HCT116 (cell line): ENCODE measurements around the gene TSPEAR. TPM values are rescaled to one million over a fixed set of nuclear protein-coding genes. Genes with fewer than 3 reads are reported as not detected.
A peak's percentile ranks its signal among the peaks of the same experiment; 100 is the strongest.

ENCODE experiments used
- ATAC-seq: fragments of 200-7000 bp; cut with Tn5 transposase; 2 replicates; pipeline ENCODE4 v1.9.1; 2020; ENCODE audit warnings: mild to moderate bottlenecking, moderate library complexity
- BruUV-seq: library from RNA; stranded (reverse); fragments of 400-500 nt; replicated peaks from 2 replicates; lab custom pipeline; 2021; lab: Mats Ljungman, UMichigan
- CTCF ChIA-PET: fragments of 300-600 bp; sonication (Branson Sonifier 250); formaldehyde crosslinking; loops from one replicate; lab custom pipeline; 2021; ENCODE audit warnings: antibody characterized with exemption; lab: Charles Lee
- POLR2A ChIA-PET: fragments of 300-600, 350-600 bp; sonication (Branson Sonifier 250); formaldehyde crosslinking; loops from one replicate; lab custom pipeline; 2021; ENCODE audit warnings: antibody characterized with exemption; lab: Charles Lee
- RAD21 ChIA-PET, 2 experiments: fragments of 300-600 bp; sonication (Branson Sonifier 250); formaldehyde crosslinking; loops; one replicate each; lab custom pipeline; 2023; ENCODE audit warnings: low total read pairs in 2 of 2; ENCODE audit not compliant: uncharacterized antibody in 2 of 2, unreplicated experiment in 2 of 2, low non-redundant PET in 1 of 2; lab: Charles Lee
- DNase-seq: peaks from one replicate; pipeline ENCODE4 v3.0.0-alpha.2; 2010; ENCODE audit warnings: low read depth, low spot score
- H2AFZ ChIP-seq: fragments of 200-600 bp; shearing (Covaris generic), sonication (generic); 2 replicates; pipeline ENCODE4 v1.6.1; 2017; ENCODE audit warnings: low read depth, mixed run types, mixed read lengths, antibody characterized with exemption, low read length; ENCODE audit not compliant: poor library complexity, severe bottlenecking
- H3K27ac ChIP-seq: 2 replicates; pipeline ENCODE4 v1.5.1; 2012; ENCODE audit warnings: low read depth, low read length
- H3K27me3 ChIP-seq: fragments of 200-600 bp; sonication (generic); 2 replicates; pipeline ENCODE4 v1.6.1; 2016; ENCODE audit warnings: mixed run types, low read length, mixed read lengths; ENCODE audit not compliant: insufficient read depth
- H3K36me3 ChIP-seq, 2 experiments: fragments of 200-500 bp in 1 of 2; fragments of 200-600 bp in 1 of 2; sonication (Bioruptor generic) in 1 of 2; sonication (generic) in 1 of 2; 2 replicates each; pipeline versions ENCODE4 v1.5.1 to v1.6.1; 2014 to 2016; ENCODE audit warnings: low read length in 2 of 2, inconsistent platforms in 1 of 2, mixed read lengths in 1 of 2, mixed run types in 1 of 2; ENCODE audit not compliant: insufficient read depth in 2 of 2, control insufficient read depth in 1 of 2
- H3K4me1 ChIP-seq, 2 experiments: fragments of 200-600 bp in 1 of 2; sonication (generic) in 1 of 2; 2 replicates each; pipeline versions ENCODE4 v1.5.1 to v1.6.1; 2012 to 2017; ENCODE audit warnings: low read length in 2 of 2, inconsistent platforms in 1 of 2, mild to moderate bottlenecking in 1 of 2, mixed read lengths in 1 of 2, mixed run types in 1 of 2, moderate library complexity in 1 of 2; ENCODE audit not compliant: insufficient read depth in 2 of 2, control insufficient read depth in 1 of 2
- H3K4me2 ChIP-seq: fragments of 200-600 bp; sonication (generic); 2 replicates; pipeline ENCODE4 v1.6.1; 2017; ENCODE audit warnings: mixed run types, low read length, mixed read lengths
- H3K4me3 ChIP-seq, 2 experiments: fragments of 200-600 bp in 1 of 2; sonication (generic) in 1 of 2; replicated peaks in 1 of 2; 2 replicates each; pipeline ENCODE4 v1.5.1; 2011 to 2016; ENCODE audit warnings: low read length in 2 of 2, control low read depth in 1 of 2, low read depth in 1 of 2, mild to moderate bottlenecking in 1 of 2, mixed read lengths in 1 of 2, mixed run types in 1 of 2
- H3K79me2 ChIP-seq: fragments of 200-600 bp; sonication (generic); 2 replicates; pipeline ENCODE4 v1.6.1; 2017; ENCODE audit warnings: mild to moderate bottlenecking, mixed run types, low read length, moderate library complexity, mixed read lengths; ENCODE audit not compliant: insufficient read depth
- H3K9ac ChIP-seq: fragments of 200-600 bp; sonication (generic); 2 replicates; pipeline ENCODE4 v1.6.1; 2016; ENCODE audit warnings: low read length, mixed read lengths
- H3K9me2 ChIP-seq: fragments of 200-600 bp; sonication (generic), shearing (Covaris generic); 2 replicates; pipeline ENCODE4 v1.6.1; 2017; ENCODE audit warnings: mixed run types, mild to moderate bottlenecking, moderate library complexity; ENCODE audit not compliant: insufficient read depth
- H3K9me3 ChIP-seq, 2 experiments: fragments of 200-500 bp in 1 of 2; fragments of 200-600 bp in 1 of 2; sonication (Bioruptor generic) in 1 of 2; sonication (generic) in 1 of 2; 2 replicates each; pipeline ENCODE4 v1.6.1; 2014 to 2017; ENCODE audit warnings: low read length in 2 of 2, mixed read lengths in 2 of 2, inconsistent platforms in 1 of 2, low read depth in 1 of 2, mild to moderate bottlenecking in 1 of 2, mixed run types in 1 of 2, moderate library complexity in 1 of 2; ENCODE audit not compliant: control insufficient read depth in 1 of 2, insufficient read depth in 1 of 2
- H4K20me1 ChIP-seq: fragments of 200-600 bp; sonication (generic), shearing (Covaris generic); 2 replicates; pipeline ENCODE4 v1.6.1; 2017; ENCODE audit warnings: mixed run types, mild to moderate bottlenecking, moderate library complexity; ENCODE audit not compliant: insufficient read depth
- CBX3 ChIP-seq: IDR thresholded peaks from 2 replicates; pipeline ENCODE4 v1.6.1; 2012; ENCODE audit warnings: low read depth
- EZH2 ChIP-seq: fragments of 200-600 bp; sonication (generic); IDR thresholded peaks from 2 replicates; pipeline ENCODE4 v1.6.1; 2017; ENCODE audit warnings: antibody characterized with exemption, mixed run types
- FOSL1 ChIP-seq: IDR thresholded peaks from 2 replicates; pipeline ENCODE4 v1.6.1; 2012; ENCODE audit warnings: low read depth
- POLR2AphosphoS5 ChIP-seq: IDR thresholded peaks from 2 replicates; pipeline ENCODE4 v1.6.1; 2011; ENCODE audit warnings: mild to moderate bottlenecking, low read depth, low read length, moderate library complexity
- RAD21 ChIP-seq: IDR thresholded peaks from 2 replicates; pipeline ENCODE4 v1.6.1; 2012; ENCODE audit warnings: low read depth, mild to moderate bottlenecking
- SRF ChIP-seq: IDR thresholded peaks from 2 replicates; pipeline ENCODE4 v1.6.1; 2012; ENCODE audit warnings: low read depth
- TCF7L2 ChIP-seq: IDR thresholded peaks from 2 replicates; pipeline ENCODE4 v1.7.0; 2011; ENCODE audit warnings: borderline replicate concordance, inconsistent platforms; ENCODE audit not compliant: insufficient read depth, insufficient read length; ENCODE audit errors: extremely low read depth
- ZFX ChIP-seq: fragments of 450-650 bp; IDR thresholded peaks from 2 replicates; pipeline ENCODE4 v1.6.1; 2017
- intact Hi-C: fragments of 100-400 bp; cut with micrococcal nuclease; formaldehyde crosslinking; loops from 2 replicates; pipeline ENCODE4 v1.10.0; 2022
- total RNA-seq: library from RNA; stranded (reverse); gene quantifications from one replicate; pipeline ENCODE4 v1.2.1, GENCODE V29; 2021; ENCODE audit not compliant: unreplicated experiment
- TF ChIP-seq, protein P1 (sequence below), 3 experiments: fragments of 200-600 bp in 1 of 3; sonication (generic) in 1 of 3; IDR thresholded peaks in 2 of 3; conservative IDR thresholded peaks in 1 of 3; 2 replicates each; pipeline ENCODE4 v1.5.1; 2012 to 2017; ENCODE audit warnings: low read depth in 2 of 3, low read length in 2 of 3, antibody characterized with exemption in 1 of 3, borderline replicate concordance in 1 of 3, control low read depth in 1 of 3, mild to moderate bottlenecking in 1 of 3, mixed read lengths in 1 of 3, mixed run types in 1 of 3, moderate library complexity in 1 of 3; ENCODE audit not compliant: insufficient read depth in 1 of 3
- TF ChIP-seq, protein P2 (sequence below): IDR thresholded peaks from 2 replicates; pipeline ENCODE4 v1.6.1; 2012
- TF ChIP-seq, protein P3 (sequence below): IDR thresholded peaks from 2 replicates; pipeline ENCODE4 v1.6.1; 2011; ENCODE audit warnings: mild to moderate bottlenecking, low read length, moderate library complexity; ENCODE audit not compliant: insufficient replicate concordance; ENCODE audit errors: extremely low read depth

The TSPEAR gene
- total RNA-seq, 1 experiment from 2014 or later, result not detected

DNA sequence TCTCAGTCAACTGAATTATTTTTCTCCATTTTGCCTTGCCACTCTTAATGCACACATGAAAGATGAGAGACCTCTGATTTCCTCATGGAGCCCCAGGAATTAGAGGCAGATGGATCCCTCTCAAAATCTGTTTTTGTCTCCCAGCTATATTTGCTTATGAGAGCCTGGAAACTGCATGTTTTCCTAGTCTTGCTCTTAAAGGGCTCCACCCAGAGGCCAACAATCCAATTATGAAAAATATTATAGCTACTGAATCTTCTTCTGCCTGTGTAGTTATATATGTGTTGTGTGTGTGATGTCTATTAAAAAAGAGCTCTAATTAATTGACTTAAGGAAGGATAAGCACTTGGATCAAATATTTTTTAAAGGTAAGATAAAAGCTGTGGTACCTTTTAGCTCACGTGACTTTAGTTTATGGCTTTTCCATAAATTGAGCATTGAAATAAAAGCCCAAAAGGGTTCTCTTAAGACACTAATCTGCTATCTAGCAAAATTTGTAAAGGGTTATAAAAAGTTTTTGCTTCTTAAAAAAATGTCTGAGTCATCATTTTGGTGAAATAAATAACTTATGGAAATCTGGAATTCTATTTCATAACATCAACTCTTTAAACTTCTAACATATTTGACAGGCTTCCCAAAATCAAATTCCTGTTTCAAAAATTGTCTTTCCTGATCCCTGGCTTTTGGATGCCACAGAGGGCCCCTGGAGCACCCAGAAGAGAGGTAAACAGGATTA is 31.2 kb upstream of the TSPEAR start:
- no peak for TF ChIP-seq FOSL1
- TF ChIP-seq RAD21, result peak; percentile 62
- TF ChIP-seq, protein P1, sequence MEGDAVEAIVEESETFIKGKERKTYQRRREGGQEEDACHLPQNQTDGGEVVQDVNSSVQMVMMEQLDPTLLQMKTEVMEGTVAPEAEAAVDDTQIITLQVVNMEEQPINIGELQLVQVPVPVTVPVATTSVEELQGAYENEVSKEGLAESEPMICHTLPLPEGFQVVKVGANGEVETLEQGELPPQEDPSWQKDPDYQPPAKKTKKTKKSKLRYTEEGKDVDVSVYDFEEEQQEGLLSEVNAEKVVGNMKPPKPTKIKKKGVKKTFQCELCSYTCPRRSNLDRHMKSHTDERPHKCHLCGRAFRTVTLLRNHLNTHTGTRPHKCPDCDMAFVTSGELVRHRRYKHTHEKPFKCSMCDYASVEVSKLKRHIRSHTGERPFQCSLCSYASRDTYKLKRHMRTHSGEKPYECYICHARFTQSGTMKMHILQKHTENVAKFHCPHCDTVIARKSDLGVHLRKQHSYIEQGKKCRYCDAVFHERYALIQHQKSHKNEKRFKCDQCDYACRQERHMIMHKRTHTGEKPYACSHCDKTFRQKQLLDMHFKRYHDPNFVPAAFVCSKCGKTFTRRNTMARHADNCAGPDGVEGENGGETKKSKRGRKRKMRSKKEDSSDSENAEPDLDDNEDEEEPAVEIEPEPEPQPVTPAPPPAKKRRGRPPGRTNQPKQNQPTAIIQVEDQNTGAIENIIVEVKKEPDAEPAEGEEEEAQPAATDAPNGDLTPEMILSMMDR (IDR thresholded peaks at IDR 0.05 in 2 of 3, conservative IDR thresholded peaks at IDR 0.05 in 1 of 3; ENCODE audit: borderline replicate concordance in 1 of 3, insufficient read depth in 1 of 3, low read depth in 2 of 3, low read length in 2 of 3), result peak; percentile 30 to 46 (median 37); a peak in 4 of 6 replicates
- TF ChIP-seq, all 23 proteins: peak for 2
- DNase-seq (no peak), ATAC-seq (peak; percentile 59)
- Histone ChIP-seq H3K9me2 (no peaks in the 10 kb centered on the region), H3K27ac (no peak overlapping the region), H3K4me3 (no peak overlapping the region), H3K4me1 (no peaks in the 10 kb centered on the region), H3K36me3 (no peaks in the 10 kb centered on the region), H3K27me3 (no peaks in the 10 kb centered on the region), H3K9me3 (no peaks in the 10 kb centered on the region), H3K9ac (no peak overlapping the region), H4K20me1 (no peaks in the 10 kb centered on the region), H2AFZ (no peak overlapping the region), H3K79me2 (no peaks in the 10 kb centered on the region), H3K4me2 (no peak overlapping the region)
- CTCF ChIA-PET, result interaction anchor here (0.6 to 3.0 kb wide), 11 partner anchors 10 to 275 kb away, joined by 3 to 38 read pairs (median 3); no protein-coding TSS in a partner anchor
- no TSS peak for BruUV-seq
- POLR2A ChIA-PET, result no interaction called here
- intact Hi-C loops, result loop anchor here (2.0 kb wide), 1 partner anchor 232 kb away; no protein-coding TSS in a partner anchor
- RAD21 ChIA-PET, result interaction anchor here (1.1 to 1.2 kb wide), 2 partner anchors 51 to 232 kb away, joined by 3 to 6 read pairs; no protein-coding TSS in a partner anchor

DNA sequence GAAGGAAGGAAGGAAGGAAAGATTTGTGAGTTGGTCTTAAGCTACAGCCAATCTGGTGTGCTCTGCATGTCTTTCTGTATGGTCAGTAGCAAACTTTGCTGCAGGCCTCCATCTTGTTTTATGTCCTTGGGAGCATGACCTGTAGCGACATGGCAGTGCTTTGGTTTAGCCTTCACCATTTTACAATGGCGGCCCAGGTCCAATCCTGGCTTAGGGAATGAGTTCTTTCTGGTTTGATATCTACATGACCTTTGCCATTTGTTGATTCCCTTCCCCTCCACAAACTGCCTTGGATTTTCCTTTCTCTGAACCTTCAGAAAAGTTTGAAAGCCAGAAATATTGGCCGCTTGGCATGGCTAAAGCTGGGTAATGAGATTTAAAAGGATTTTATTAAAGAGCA is 30.5 kb upstream of the TSPEAR start:
- no peaks in the 10 kb centered on the region for H4K20me1 ChIP-seq
- H3K4me3 ChIP-seq, result no peak overlapping the region
- no peak overlapping the region for H2AFZ ChIP-seq
- H3K9ac ChIP-seq, result no peak overlapping the region
- no peak overlapping the region for H3K27ac ChIP-seq
- no TSS peak for BruUV-seq
- intact Hi-C loops, result loop anchor here (2.0 kb wide), 1 partner anchor 231 kb away; no protein-coding TSS in a partner anchor
- DNase-seq (no peak), ATAC-seq (no peak)
- H3K27me3 ChIP-seq, result no peaks in the 10 kb centered on the region
- H3K79me2 ChIP-seq, result no peaks in the 10 kb centered on the region
- TF ChIP-seq SRF, result no peak
- TF ChIP-seq ZFX, result no peak
- TF ChIP-seq, protein P2, sequence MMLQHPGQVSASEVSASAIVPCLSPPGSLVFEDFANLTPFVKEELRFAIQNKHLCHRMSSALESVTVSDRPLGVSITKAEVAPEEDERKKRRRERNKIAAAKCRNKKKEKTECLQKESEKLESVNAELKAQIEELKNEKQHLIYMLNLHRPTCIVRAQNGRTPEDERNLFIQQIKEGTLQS, result no peak
- TF ChIP-seq TCF7L2, result no peak
- TF ChIP-seq, protein P3, sequence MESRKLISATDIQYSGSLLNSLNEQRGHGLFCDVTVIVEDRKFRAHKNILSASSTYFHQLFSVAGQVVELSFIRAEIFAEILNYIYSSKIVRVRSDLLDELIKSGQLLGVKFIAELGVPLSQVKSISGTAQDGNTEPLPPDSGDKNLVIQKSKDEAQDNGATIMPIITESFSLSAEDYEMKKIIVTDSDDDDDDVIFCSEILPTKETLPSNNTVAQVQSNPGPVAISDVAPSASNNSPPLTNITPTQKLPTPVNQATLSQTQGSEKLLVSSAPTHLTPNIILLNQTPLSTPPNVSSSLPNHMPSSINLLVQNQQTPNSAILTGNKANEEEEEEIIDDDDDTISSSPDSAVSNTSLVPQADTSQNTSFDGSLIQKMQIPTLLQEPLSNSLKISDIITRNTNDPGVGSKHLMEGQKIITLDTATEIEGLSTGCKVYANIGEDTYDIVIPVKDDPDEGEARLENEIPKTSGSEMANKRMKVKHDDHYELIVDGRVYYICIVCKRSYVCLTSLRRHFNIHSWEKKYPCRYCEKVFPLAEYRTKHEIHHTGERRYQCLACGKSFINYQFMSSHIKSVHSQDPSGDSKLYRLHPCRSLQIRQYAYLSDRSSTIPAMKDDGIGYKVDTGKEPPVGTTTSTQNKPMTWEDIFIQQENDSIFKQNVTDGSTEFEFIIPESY, result no peak
- TF ChIP-seq EZH2, result no peak
- no peak for TF ChIP-seq POLR2AphosphoS5
- TF ChIP-seq CBX3, result no peak
- H3K9me2 ChIP-seq, result no peaks in the 10 kb centered on the region
- no peak overlapping the region for H3K4me2 ChIP-seq
- H3K36me3 ChIP-seq, result no peaks in the 10 kb centered on the region
- H3K9me3 ChIP-seq, result no peaks in the 10 kb centered on the region
- ChIA-PET POLR2A (no interaction called here), RAD21 (interaction anchor here (1.1 to 1.2 kb wide), 2 partner anchors 51 to 232 kb away, joined by 3 to 6 read pairs; no protein-coding TSS in a partner anchor), CTCF (interaction anchor here (0.9 to 3.0 kb wide), 9 partner anchors 11 to 274 kb away, joined by 3 to 38 read pairs (median 4); no protein-coding TSS in a partner anchor)
- H3K4me1 ChIP-seq, result no peaks in the 10 kb centered on the region
